ENCODE measurements around the gene EDIL3.

- TF ChIP-seq EZH2 (IDR thresholded peaks at IDR 0.05) (no peak), POLR2AphosphoS5 (IDR thresholded peaks at IDR 0.05; ENCODE audit: borderline replicate concordance, low read depth, low read length) (no peak), FOXP2 (optimal IDR thresholded peaks at IDR 0.05; ENCODE audit: control extremely low read depth, extremely low read length, insufficient read depth) (no peak)
Measured at GRCh38 chr5:84272771-84273516, 111.7 kb downstream of the EDIL3 start.
